ENCODE measurements around the gene SERTAD3.
A peak's percentile ranks its signal among the peaks of the same experiment; 100 is the strongest.

The SERTAD3 gene

GRCh38 chr19:40425450-40426287 is 18.5 kb downstream of the SERTAD3 start, which contains the start of gene SERTAD1:
Gene SERTAD1, minus strand, starts transcription at chr19:40425992. Its CDS starts 2,446 bp downstream, at chr19:40423546.
- DNase-seq (ENCODE audit: low read depth) = peak; percentile 98

- no peak for DNase-seq (ENCODE audit: low read depth)
Observed at GRCh38 chr19:40424637-40425449, 19.3 kb downstream of the SERTAD3 start.

GRCh38 chr19:40423938-40424337 is 20.2 kb downstream of the SERTAD3 start:
- DNase-seq (ENCODE audit: low read depth) = no peak

GRCh38 chr19:40422748-40423566 is 21.2 kb downstream of the SERTAD3 start:
- DNase-seq (ENCODE audit: low read depth) = no peak

- DNase-seq (ENCODE audit: low read depth) = no peak
Observed at GRCh38 chr19:40421993-40422747, 22.0 kb downstream of the SERTAD3 start.

- peak; percentile 85 for DNase-seq (ENCODE audit: low read depth)
Observed at GRCh38 chr19:40420766-40421765, 23.1 kb downstream of the SERTAD3 start.

- DNase-seq (ENCODE audit: low read depth) = no peak
Observed at GRCh38 chr19:40420451-40420765, 23.7 kb downstream of the SERTAD3 start.

- no peak for DNase-seq (ENCODE audit: low read depth)
Observed at GRCh38 chr19:40419780-40420179, 24.4 kb downstream of the SERTAD3 start.

GRCh38 chr19:40419066-40419612 is 25.0 kb downstream of the SERTAD3 start:
- no peak for DNase-seq (ENCODE audit: low read depth)

GRCh38 chr19:40418040-40418439 is 26.1 kb downstream of the SERTAD3 start:
- DNase-seq (ENCODE audit: low read depth) = no peak

- no peak for DNase-seq (ENCODE audit: low read depth)
Observed at GRCh38 chr19:40417643-40417981, 26.5 kb downstream of the SERTAD3 start.

- no peak for DNase-seq (ENCODE audit: low read depth)
Observed at GRCh38 chr19:40416918-40417642, 27.1 kb downstream of the SERTAD3 start.

GRCh38 chr19:40415768-40416167 is 28.4 kb downstream of the SERTAD3 start:
- no peak for DNase-seq (ENCODE audit: low read depth)

- DNase-seq (ENCODE audit: low read depth) = no peak
Observed at GRCh38 chr19:40414542-40415535, 29.3 kb downstream of the SERTAD3 start.

GRCh38 chr19:40413291-40413845 is 30.8 kb downstream of the SERTAD3 start, which contains the start of gene PRX:
Gene PRX, minus strand, starts transcription at chr19:40413378. Its CDS starts 5,446 bp downstream, at chr19:40407932.
- no peak for DNase-seq (ENCODE audit: low read depth)

- DNase-seq (ENCODE audit: low read depth) = no peak
Observed at GRCh38 chr19:40412866-40413265, 31.3 kb downstream of the SERTAD3 start.

GRCh38 chr19:40411958-40412499 is 32.1 kb downstream of the SERTAD3 start:
- no peak for DNase-seq (ENCODE audit: low read depth)
